ENCODE measurements around the gene TMEM150A. TPM values are rescaled to one million over a fixed set of nuclear protein-coding genes. Genes with fewer than 3 reads are reported as not detected.

Gene TMEM150A, protein sequence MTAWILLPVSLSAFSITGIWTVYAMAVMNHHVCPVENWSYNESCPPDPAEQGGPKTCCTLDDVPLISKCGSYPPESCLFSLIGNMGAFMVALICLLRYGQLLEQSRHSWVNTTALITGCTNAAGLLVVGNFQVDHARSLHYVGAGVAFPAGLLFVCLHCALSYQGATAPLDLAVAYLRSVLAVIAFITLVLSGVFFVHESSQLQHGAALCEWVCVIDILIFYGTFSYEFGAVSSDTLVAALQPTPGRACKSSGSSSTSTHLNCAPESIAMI
- 9.3 to 13.0 TPM (median 12.3 TPM) in 5 replicates for total RNA-seq (2022; extraction: Qiagen RNA extraction; ENCODE audit: low read depth)

DNA sequence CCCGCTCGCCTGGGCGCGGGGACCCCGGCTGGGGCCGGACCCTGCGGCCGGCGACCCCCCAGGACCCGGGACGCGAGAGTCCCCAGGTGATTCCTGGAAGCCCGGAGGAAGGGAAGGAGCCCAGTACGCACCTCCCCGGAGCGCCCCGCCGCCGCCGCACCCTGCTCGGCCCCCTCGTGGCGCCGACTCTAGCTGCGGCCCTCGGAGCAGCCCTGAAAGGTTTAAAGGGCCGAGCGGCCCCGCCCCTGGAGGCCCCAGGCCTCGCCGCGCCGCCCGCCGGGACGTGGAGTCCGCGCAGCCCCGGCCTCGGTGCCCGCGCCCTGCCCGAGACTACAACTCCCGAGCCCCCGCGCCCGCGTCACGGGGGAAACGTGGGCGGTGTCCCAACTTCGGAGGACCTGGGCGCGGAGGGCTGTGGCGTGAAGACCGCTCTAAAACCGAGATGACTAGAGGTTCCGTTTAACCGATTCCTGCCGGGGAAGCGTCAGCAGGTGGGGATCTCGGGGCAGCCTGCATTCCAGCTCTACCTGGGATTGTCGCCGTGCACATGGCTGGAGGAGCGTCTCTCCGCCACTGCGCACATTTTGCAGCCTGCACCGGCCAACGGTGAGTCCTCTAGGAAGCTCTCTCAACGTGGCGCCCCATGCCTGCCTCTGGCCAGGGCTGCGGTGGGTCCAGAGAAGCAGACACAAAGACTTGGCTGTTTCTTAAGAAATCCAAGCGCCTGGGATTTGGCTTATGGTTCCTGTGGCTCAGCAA, at the start of gene TMEM150A:
Gene TMEM150A (minus strand): TSS at position 223 of the 759 bp plus-strand sequence. CDS start 750 bp downstream, outside the sequence.

DNA sequence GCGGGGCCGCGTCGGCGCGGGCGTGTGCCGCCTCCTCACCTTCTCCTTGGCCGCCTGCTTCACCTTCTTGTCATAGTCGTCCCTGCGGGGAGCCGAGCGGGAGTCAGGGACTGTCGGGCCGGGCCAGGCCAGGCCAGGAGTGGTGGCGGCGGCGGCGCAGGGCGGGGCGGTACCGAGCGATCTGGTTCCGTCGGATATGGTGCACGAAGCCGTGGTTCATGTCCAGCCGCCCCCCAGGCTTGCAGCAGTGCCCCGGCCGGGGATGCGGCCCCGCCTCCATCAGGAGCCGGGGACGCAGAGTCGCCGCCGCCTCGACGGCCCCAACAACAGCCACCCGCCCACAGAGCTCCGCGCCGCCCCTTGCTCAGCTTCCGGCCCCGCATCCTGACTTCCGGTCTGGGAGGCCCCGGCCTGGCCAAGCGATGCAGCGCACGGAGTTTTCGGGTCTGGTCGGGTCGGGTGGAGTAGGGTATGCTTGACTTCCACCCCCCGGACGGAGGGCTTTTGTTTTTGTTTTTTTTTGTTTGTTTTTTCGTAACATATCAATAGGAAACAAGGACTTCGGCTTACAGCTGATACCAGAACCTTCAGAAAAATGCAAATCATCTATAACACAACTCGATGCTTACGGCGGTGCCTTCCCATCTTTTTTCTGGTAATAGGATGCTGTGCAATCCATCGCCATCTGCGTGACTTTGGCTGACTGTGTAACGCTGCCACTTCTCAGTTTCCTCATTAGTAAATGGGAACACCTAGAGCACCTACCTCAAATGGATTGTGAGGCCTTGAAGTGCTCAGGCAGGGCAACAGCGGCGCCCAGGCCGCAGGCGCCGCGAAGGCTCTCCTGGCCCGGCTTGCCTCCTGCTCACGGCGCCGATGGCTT, 9.4 kb upstream of the TMEM150A start, which contains the start of gene C2orf68:
Gene C2orf68 (minus strand): TSS at position 362 of the 883 bp plus-strand sequence. CDS start 82 bp downstream, at position 280.

DNA sequence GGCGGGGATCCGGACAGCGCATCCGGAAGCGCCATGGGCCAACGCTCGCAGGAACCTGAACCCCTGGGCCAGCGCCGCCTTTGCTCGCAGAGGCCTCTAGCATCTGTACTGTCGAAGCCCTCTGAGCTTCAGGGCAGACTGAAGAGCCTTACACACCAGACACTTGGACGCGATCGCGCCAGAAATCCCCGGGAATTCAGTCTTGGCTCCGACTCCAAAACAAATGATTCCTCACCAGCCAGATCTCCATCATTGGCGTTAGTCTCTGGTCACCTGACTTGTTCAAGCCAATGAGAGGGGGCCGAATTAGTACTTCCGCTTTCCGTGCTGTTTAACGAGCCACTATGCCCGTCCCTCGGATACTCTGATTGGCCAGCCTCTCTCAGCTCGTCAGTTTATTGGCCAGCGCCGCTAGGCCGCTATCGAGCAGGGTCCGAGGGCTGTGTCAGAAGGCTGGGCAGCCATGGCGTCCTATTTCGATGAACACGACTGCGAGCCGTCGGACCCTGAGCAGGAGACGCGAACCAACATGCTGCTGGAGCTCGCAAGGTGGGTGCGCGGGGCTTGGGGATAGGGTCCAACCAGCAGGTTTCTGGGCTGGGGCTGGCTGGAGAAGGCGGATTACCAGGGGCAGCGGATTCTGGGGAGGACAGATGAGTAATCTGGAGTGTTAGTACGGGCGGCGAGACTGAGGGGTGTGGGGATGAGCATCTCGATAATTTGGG, 7.0 kb downstream of the TMEM150A start, which contains the start of gene RNF181:
Gene RNF181 (plus strand): TSS at position 445 of the 725 bp plus-strand sequence. CDS start 19 bp downstream, at position 464.

DNA sequence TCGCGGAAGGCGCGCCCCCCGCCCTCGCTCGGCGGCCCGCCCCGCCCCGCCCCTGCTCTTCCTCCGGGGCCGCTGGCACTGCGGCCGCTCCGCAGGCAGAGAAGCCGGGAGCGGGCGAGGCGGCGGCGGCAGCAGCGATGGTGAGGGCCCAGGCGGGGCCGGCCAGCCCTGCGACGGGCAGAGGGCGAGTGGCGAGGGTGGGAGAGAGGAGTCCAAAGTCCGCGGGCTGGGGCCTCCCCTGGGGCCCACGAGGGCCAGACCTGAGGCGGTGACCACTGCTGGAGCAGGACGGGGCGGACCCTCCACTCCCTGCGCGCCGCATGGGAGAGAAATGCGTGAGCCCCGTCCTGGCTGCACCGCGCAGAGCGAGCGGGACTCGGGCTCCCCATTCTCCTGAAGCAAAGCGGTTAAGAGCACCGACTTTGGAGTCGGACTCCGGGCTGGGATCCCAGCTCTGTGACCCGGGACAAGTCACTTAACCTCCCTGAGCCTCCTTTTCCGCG, 18.1 kb downstream of the TMEM150A start, which contains the start of gene VAMP5:
Gene VAMP5 (plus strand): TSS at position 78 of the 503 bp plus-strand sequence. CDS start 60 bp downstream, at position 138.

DNA sequence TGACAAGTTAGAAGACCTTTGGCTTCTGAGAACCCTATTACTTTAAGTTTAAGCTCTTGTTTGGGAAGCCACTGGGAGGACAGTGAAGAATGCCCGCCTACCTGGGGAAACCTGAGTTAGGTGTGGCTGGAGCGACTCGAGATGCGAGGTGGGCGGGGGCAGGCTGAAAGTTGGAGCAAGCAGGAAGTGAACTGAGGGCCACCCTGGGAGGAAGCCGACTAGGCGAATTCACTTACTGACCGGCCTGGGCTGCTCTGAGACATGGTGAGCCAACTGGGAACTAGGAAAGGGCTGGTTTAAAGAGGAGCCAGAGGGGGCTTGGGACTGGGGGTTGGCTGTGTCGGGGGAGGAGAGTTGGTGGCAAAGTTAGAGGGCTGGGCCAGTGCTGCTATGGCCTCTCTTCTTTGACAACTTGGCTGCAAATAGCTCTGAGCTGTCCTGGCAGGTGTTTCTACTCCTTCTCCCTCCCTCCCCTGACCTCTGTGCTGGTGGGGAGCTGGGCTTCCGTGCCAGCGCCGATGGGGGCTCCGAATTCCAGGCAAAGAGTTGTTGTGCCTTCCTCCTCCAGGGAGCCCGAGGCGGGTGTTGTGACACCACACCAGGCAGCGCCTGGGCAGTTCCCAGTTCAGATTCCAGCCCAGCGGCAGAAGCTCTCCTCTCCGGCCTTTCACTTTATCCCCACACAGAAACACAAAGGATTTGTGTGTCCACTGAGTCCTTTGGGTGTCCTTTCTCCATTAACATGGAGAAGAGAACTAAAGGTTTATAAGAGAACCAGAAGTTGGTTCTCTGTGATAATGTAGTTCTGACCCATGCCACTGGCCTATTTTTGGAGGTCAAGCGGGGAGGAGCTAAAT, 24.9 kb downstream of the TMEM150A start, which contains the start of gene VAMP8:
Gene VAMP8 (plus strand): TSS at position 201 of the 857 bp plus-strand sequence. CDS start 61 bp downstream, at position 262.

DNA sequence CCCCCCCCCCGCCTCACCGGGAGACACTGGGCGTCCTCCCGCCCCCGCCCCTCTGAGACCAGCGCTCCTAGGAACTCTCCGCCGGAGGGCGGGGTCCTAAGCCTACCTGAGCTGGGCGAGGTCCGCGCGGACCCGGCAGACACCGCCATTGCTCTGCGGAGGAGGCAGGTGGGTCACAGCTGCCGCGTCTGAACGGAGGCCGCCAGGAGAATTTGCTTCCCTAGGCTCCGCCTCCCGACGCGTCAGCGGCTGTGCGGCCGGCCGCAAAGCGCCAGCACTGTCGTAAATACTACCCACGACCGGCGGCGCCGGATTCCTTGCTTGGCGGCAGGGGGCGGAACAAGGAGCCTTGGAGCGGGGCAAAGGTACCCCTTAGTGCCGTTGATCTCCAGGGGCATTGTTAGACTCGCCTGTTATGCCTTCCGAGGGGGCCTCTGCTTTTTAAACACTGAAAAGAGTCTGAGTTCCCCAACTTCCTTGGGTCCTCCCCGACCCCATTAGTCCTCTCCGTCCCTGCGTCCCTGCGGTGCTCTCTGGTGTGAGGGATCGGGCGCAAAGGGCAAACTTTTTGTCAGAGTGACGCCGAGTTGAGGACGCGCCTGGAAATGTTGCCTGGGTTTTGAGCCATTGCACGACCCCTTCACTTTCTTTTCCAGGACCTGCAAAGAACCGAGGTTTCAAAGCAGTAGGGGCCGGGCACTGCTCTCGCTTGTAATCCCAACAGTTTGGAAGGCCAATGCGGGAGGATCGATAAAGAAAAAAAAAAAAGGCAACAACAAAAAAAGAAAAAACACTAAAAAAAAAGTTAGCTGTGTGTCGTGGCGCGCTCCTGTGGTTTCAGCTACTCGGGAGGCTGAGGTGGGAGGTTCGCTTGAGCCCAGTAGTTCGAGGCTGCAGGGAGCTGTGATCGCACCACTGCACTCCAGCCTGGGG, 41.0 kb downstream of the TMEM150A start, which contains the start of gene GGCX:
Gene GGCX (minus strand): TSS at position 214 of the 933 bp plus-strand sequence. CDS start 65 bp downstream, at position 149.

Other genes starting within 250 kb of the TMEM150A start
- 46.7 to 49.9 TPM (median 47.5 TPM) in 5 replicates for gene RETSAT, start 248.2 kb downstream of the TMEM150A start, total RNA-seq (2022; extraction: Qiagen RNA extraction; ENCODE audit: low read depth)
- 7.1 to 13.7 TPM (median 12.6 TPM) in 5 replicates for gene ELMOD3, start 247.9 kb downstream of the TMEM150A start, total RNA-seq (2022; extraction: Qiagen RNA extraction; ENCODE audit: low read depth)
- gene CAPG, start 192.3 kb downstream of the TMEM150A start, total RNA-seq (2022; extraction: Qiagen RNA extraction; ENCODE audit: low read depth), result 87.2 to 106 TPM (median 91.7 TPM) in 5 replicates
- 0.60 to 1.2 TPM (median 0.83 TPM) in 5 replicates for gene SH2D6, start 184.0 kb downstream of the TMEM150A start, total RNA-seq (2022; extraction: Qiagen RNA extraction; ENCODE audit: low read depth)
- gene MAT2A, start 63.5 kb downstream of the TMEM150A start, total RNA-seq (2022; extraction: Qiagen RNA extraction; ENCODE audit: low read depth), result 446 to 524 TPM (median 495 TPM) in 5 replicates
- gene GGCX, start 41.2 kb downstream of the TMEM150A start, total RNA-seq (2022; extraction: Qiagen RNA extraction; ENCODE audit: low read depth), result 39.4 to 45.2 TPM (median 45.0 TPM) in 5 replicates
- 12.9 to 20.2 TPM (median 16.3 TPM) in 5 replicates for gene VAMP8, start 25.1 kb downstream of the TMEM150A start, total RNA-seq (2022; extraction: Qiagen RNA extraction; ENCODE audit: low read depth)
- 0.15 TPM in 1 of 5 replicates, not detected in the others for gene VAMP5, start 18.3 kb downstream of the TMEM150A start, total RNA-seq (2022; extraction: Qiagen RNA extraction; ENCODE audit: low read depth)
- gene RNF181, start 7.0 kb downstream of the TMEM150A start, total RNA-seq (2022; extraction: Qiagen RNA extraction; ENCODE audit: low read depth), result 182 to 196 TPM (median 191 TPM) in 5 replicates
- gene C2orf68, start 9.4 kb upstream of the TMEM150A start, total RNA-seq (2022; extraction: Qiagen RNA extraction; ENCODE audit: low read depth), result 16.8 to 28.0 TPM (median 26.6 TPM) in 5 replicates
- 67.9 to 77.8 TPM (median 71.8 TPM) in 5 replicates for gene USP39, start 13.5 kb upstream of the TMEM150A start, total RNA-seq (2022; extraction: Qiagen RNA extraction; ENCODE audit: low read depth)
- gene SFTPB, start 65.5 kb upstream of the TMEM150A start, total RNA-seq (2022; extraction: Qiagen RNA extraction; ENCODE audit: low read depth), result 0.07 to 0.28 TPM (median 0.16 TPM) in 4 of 5 replicates, not detected in the other
- 0.54 TPM in 1 of 5 replicates, not detected in the others for gene GNLY, start 91.7 kb upstream of the TMEM150A start, total RNA-seq (2022; extraction: Qiagen RNA extraction; ENCODE audit: low read depth)
- 3.6 to 7.1 TPM (median 4.5 TPM) in 5 replicates for gene ATOH8, start 151.3 kb upstream of the TMEM150A start, total RNA-seq (2022; extraction: Qiagen RNA extraction; ENCODE audit: low read depth)

Data from A549 treated with DMSO at 1 μM for 4 hours (cell line).